Cardiac fibroblast (primary cell): Measurements from ENCODE around the gene CHD2.
A peak's percentile ranks its signal among the peaks of the same experiment; 100 is the strongest.

Source experiments
- DNase-seq, 2 donors: peaks; one replicate each; pipeline versions ENCODE4 v3.0.0 to v3.0.0-alpha.2; 2010; ENCODE audit warnings: low read depth in 2 of 2
- H3K4me3 ChIP-seq, 2 donors: replicated peaks in 1 of 2; 1 replicate in 1 of 2; 2 replicates in 1 of 2; pipeline ENCODE4 v1.5.1; 2011; ENCODE audit warnings: low read depth in 2 of 2, low read length in 2 of 2, mild to moderate bottlenecking in 2 of 2, moderate library complexity in 1 of 2
- CTCF ChIP-seq: IDR thresholded peaks from one replicate; pipeline ENCODE4 v1.5.1; 2011; ENCODE audit warnings: low read depth, mild to moderate bottlenecking, low read length, inconsistent platforms

The CHD2 gene

GRCh38 chr15:92954578-92954977, 54.5 kb downstream of the CHD2 start:
- H3K4me3 ChIP-seq: no peak overlapping the region
- peak in 1 of 2 donors; percentile 33 for DNase-seq
- TF ChIP-seq CTCF: peak; percentile 46

GRCh38 chr15:92955706-92956105, 55.6 kb downstream of the CHD2 start:
- no peak for DNase-seq
- no peak for TF ChIP-seq CTCF
- no peak overlapping the region for H3K4me3 ChIP-seq

GRCh38 chr15:92958105-92958504, 58.0 kb downstream of the CHD2 start:
- TF ChIP-seq CTCF: no peak
- peak in 1 of 2 donors; percentile 71 for DNase-seq
- no peak overlapping the region for H3K4me3 ChIP-seq

GRCh38 chr15:92959219-92959618, 59.1 kb downstream of the CHD2 start:
- DNase-seq: no peak
- H3K4me3 ChIP-seq: no peak overlapping the region
- TF ChIP-seq CTCF: no peak

- DNase-seq: no peak
- H3K4me3 ChIP-seq: no peak overlapping the region
- no peak for TF ChIP-seq CTCF
Measured at GRCh38 chr15:92960996-92961681, 61.0 kb downstream of the CHD2 start.

- DNase-seq: no peak
- no peak overlapping the region for H3K4me3 ChIP-seq
- no peak for TF ChIP-seq CTCF
Measured at GRCh38 chr15:92962914-92963313, 62.8 kb downstream of the CHD2 start.

- no peak for DNase-seq
- TF ChIP-seq CTCF: no peak
- no peak overlapping the region for H3K4me3 ChIP-seq
Measured at GRCh38 chr15:92963794-92964193, 63.7 kb downstream of the CHD2 start.
